Brain microvascular endothelial cell (primary cell): ENCODE measurements around the gene SKAP1.
"Not testable (repeated sequence)": the region's sequence is repeated elsewhere in the genome, so short reads cannot be mapped to it uniquely, and the experiment has no call there.

ENCODE experiments used
- DNase-seq: peaks from one replicate; pipeline ENCODE4 v3.0.0-alpha.2; 2020
- H3K27ac ChIP-seq: fragments of 250-450 bp; sonication (Bioruptor Pico); 2 replicates; pipeline ENCODE4 v1.5.1; 2020; ENCODE audit warnings: mild to moderate bottlenecking, moderate library complexity
- H3K27me3 ChIP-seq: fragments of 250-450 bp; sonication (Bioruptor Pico); replicated peaks from 2 replicates; pipeline ENCODE4 v1.5.1; 2020; ENCODE audit warnings: mild to moderate bottlenecking
- H3K36me3 ChIP-seq: fragments of 250-450 bp; sonication (Bioruptor Pico); replicated peaks from 2 replicates; pipeline ENCODE4 v1.5.1; 2020; ENCODE audit warnings: mild to moderate bottlenecking
- H3K4me3 ChIP-seq: 2 replicates; pipeline ENCODE4 v1.5.1; 2011; ENCODE audit warnings: low read depth, mild to moderate bottlenecking, control low read depth, low read length, moderate library complexity
- CTCF ChIP-seq: IDR thresholded peaks from 2 replicates; pipeline ENCODE4 v1.5.1; 2011; ENCODE audit warnings: low read depth, mild to moderate bottlenecking, moderate library complexity, low read length, control low read depth, inconsistent platforms; ENCODE audit errors: missing control alignments
- in situ Hi-C: cut with HindIII; loops from 2 replicates; pipeline ENCODE4 v1.10.0; 2017; ENCODE audit warnings: low sequenced_read_pairs, low pct_ligation_motif_present

Gene SKAP1

GRCh38 chr17:48375356-48375755 lies 54.7 kb downstream of the SKAP1 start:
- TF ChIP-seq CTCF, result no peak
- in situ Hi-C loops, result no loop called here
- Histone ChIP-seq H3K27me3 (peaks cover 22% of the 10 kb centered on the region), H3K36me3 (no peaks in the 10 kb centered on the region), H3K4me3 (no peak overlapping the region), H3K27ac (no peak overlapping the region)
- DNase-seq, result no peak

- H3K4me3 ChIP-seq, result no peak overlapping the region
- H3K27me3 ChIP-seq, result peaks cover 24% of the 10 kb centered on the region
- DNase-seq, result no peak
- no peaks in the 10 kb centered on the region for H3K36me3 ChIP-seq
- in situ Hi-C loops, result no loop called here
- peak; percentile 53 for TF ChIP-seq CTCF
- no peak overlapping the region for H3K27ac ChIP-seq
These were observed 55.3 kb downstream of the SKAP1 start for GRCh38 chr17:48374650-48375230.

- Histone ChIP-seq H3K27ac (no peak overlapping the region), H3K27me3 (peaks cover 27% of the 10 kb centered on the region), H3K4me3 (no peak overlapping the region), H3K36me3 (no peaks in the 10 kb centered on the region)
- in situ Hi-C loops, result no loop called here
- no peak for DNase-seq
- no peak for TF ChIP-seq CTCF
These were observed 56.1 kb downstream of the SKAP1 start for GRCh38 chr17:48373883-48374282.

GRCh38 chr17:48373130-48373830 lies 56.7 kb downstream of the SKAP1 start:
- no peak for TF ChIP-seq CTCF
- H3K36me3 ChIP-seq, result no peaks in the 10 kb centered on the region
- no peak overlapping the region for H3K27ac ChIP-seq
- in situ Hi-C loops, result no loop called here
- DNase-seq, result no peak
- H3K27me3 ChIP-seq, result peaks cover 25% of the 10 kb centered on the region
- H3K4me3 ChIP-seq, result no peak overlapping the region

GRCh38 chr17:48368967-48369366 lies 61.0 kb downstream of the SKAP1 start:
- H3K4me3 ChIP-seq, DNase-seq, H3K36me3 ChIP-seq, in situ Hi-C loops, H3K27ac ChIP-seq: not testable (repeated sequence)
- H3K27me3 ChIP-seq, result peaks cover 21% of the 10 kb centered on the region

- in situ Hi-C loops, result no loop called here
- Histone ChIP-seq H3K27ac (no peak overlapping the region), H3K4me3 (no peak overlapping the region), H3K27me3 (peaks cover 26% of the 10 kb centered on the region), H3K36me3 (no peaks in the 10 kb centered on the region)
- TF ChIP-seq CTCF, result no peak
- DNase-seq, result no peak
These were observed 61.6 kb downstream of the SKAP1 start for GRCh38 chr17:48368352-48368908.
